ENCODE data around the gene ASMTL.
A peak's percentile ranks its signal among the peaks of the same experiment; 100 is the strongest.
"Not testable (repeated sequence)": the region's sequence is repeated elsewhere in the genome, so short reads cannot be mapped to it uniquely, and the experiment has no call there.

The ASMTL gene

DNA sequence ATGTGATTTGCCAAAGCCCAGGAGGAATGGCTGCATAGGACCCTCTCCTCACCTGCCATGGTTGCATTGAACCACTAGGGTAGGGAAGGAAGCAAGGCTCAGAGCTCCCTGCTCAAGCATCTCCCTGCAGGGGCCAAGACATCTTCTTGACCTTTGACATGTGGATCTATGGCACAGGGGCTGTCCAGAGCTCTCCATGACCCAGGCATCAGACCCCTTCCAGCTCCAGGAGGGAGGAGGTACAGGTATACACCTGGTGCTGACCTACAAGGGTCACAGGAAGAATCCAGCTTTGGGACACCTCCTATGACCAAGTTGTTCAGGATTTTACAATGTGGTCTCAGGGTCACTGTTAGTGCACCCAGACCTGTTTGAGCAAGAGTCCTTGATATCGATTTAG, 23.2 kb upstream of the ASMTL start:
- TF ChIP-seq POLR2A (IDR thresholded peaks at IDR 0.05; ENCODE audit: low read depth, low read length), result no peak
- DNase-seq (ENCODE audit: insufficient read length, low spot score), result no peak
- no peak for FAIRE-seq

- no peak for FAIRE-seq
- DNase-seq (ENCODE audit: insufficient read length, low spot score), result no peak
- no peak for TF ChIP-seq POLR2A (IDR thresholded peaks at IDR 0.05; ENCODE audit: low read depth, low read length)
These were observed 22.8 kb upstream of the ASMTL start for GRCh38 chrX:1475481-1475880.

DNA sequence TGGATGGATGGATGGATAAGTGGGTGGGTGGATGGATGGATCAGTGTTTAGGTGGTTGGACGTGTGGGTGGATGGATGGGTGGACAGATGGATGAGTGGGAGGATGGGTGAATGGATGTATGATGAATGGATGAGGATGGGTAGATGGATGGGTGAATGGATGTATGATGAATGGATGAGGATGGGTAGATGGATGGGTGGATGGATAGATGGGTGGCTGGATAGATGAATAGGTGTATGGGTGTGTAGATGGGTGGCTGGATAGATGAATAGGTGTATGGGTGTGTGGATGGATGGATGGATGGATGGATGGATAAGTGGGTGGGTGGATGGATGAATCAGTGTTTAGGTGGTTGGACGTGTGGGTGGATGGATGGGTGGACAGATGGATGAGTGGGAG, 21.9 kb upstream of the ASMTL start:
- not testable (repeated sequence) for FAIRE-seq; DNase-seq (ENCODE audit: insufficient read length, low spot score)

- no peak for TF ChIP-seq POLR2A (IDR thresholded peaks at IDR 0.05; ENCODE audit: low read depth, low read length)
- no peak for DNase-seq (ENCODE audit: insufficient read length, low spot score)
- FAIRE-seq, result no peak
These were observed 20.3 kb upstream of the ASMTL start for GRCh38 chrX:1472975-1473374.

DNA sequence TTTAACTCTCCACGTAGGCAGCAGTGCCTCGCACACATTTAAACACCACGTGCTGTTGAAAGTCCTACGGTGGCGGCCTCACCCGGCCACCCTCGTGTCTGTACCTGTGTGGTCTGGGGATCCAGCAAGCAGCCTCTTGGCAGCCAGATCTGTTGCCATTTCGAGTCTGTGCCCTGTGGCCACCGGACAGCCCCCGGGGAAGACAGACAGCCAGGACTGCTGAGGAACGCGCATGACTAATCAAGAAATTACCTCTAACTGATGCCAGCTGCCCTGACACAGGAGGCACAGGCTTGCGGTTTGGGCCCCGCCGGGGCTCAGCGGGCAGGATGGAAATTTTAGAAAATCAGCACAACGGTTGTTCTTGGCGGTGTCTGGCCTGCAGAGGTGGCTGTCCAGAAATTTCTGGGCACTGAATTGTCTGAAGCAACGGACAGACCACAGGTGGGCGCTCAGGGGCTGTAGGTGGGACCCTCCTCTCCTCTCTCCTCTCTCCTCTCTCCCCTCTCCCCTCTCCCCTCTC, 15.6 kb upstream of the ASMTL start:
- DNase-seq (ENCODE audit: insufficient read length, low spot score), result peak; percentile 82
- peak; percentile 64 for FAIRE-seq

DNA sequence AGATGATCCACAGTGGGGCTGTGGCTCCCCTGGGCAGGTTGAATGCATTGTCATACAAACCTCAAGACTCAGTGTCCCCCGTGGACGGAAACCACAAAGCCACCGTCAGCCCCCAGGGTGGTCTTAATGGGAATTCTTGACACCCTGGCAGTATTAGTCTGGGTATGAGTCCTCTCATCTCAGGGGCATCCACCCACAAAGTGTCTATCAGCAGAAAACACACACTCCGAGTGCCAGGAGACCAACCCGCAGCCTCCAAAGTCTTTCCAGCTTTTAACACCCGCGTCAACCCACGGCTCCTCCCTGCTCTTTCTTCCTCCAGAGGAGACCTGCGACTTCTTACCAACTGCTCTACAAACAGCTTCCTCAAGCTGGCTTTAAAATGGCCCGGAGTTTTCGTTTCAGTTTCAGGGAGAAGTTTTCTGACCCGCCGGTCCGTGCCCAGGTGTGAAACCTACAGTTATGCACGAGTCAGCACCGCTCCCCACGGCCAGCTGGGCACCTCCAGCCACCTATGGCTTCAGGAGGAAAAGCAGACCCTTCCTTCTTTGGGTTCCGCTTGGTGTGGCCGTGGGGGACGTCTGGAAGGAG, 14.4 kb upstream of the ASMTL start:
- TF ChIP-seq POLR2A (IDR thresholded peaks at IDR 0.05; ENCODE audit: low read depth, low read length), result no peak
- DNase-seq (ENCODE audit: insufficient read length, low spot score) (no peak), FAIRE-seq (no peak)

More for the DNA sequence above, 15.6 kb upstream of the ASMTL start:
- no peak for TF ChIP-seq POLR2A (IDR thresholded peaks at IDR 0.05; ENCODE audit: low read depth, low read length)

GRCh38 chrX:1466232-1466661, 13.5 kb upstream of the ASMTL start:
- no peak for TF ChIP-seq POLR2A (IDR thresholded peaks at IDR 0.05; ENCODE audit: low read depth, low read length)
- DNase-seq (ENCODE audit: insufficient read length, low spot score) (no peak), FAIRE-seq (no peak)

DNA sequence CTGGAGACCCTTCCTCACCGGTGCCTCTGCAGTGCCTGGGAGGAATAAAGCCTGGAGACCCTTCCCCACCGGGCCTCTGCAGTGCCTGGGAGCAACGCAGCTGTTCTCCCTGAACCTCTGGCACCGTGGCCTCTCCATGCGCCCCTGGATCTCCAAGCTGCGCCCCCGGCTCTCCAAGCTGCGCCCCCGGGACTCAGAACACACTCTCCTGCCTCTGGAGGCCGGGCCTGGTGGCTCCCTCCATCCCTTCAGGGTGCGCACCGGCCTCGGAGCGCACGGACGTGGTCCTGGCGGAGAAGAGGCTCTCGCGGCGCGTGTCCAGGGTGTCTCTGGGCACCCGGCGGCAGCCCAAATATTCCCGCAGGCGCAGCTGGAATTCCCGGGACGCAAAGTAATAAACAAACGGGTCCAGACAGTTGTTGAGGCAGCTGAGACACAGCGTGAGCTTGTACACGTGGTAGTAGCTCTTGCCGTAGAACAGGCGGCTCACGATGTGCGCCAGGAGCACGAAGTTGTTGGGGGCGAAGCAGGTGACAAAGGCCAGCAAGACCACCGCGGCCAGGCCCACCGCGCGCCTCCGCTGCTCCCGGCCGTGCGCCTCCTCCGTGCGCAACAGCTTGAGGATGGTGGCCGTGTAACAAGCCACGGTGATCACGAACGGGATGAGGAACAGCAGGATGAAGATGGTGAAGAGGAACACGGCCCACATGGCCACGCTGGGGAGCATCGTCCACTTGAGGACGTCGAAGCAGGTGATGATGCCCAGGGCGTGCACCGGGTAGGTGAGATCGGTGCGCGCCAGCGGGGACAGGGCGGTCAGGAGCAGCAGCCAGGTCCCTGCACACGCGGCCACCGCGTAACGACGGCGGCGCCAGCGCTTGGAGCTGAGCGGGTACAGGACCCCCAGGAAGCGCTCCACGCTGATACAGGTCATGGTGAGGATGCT, 12.8 kb upstream of the ASMTL start:
- no peak for DNase-seq (ENCODE audit: insufficient read length, low spot score)
- no peak for FAIRE-seq
- TF ChIP-seq POLR2A (IDR thresholded peaks at IDR 0.05; ENCODE audit: low read depth, low read length), result no peak

- no peak for DNase-seq (ENCODE audit: insufficient read length, low spot score)
- no peak for TF ChIP-seq POLR2A (IDR thresholded peaks at IDR 0.05; ENCODE audit: low read depth, low read length)
- FAIRE-seq, result no peak
These were observed 12.2 kb upstream of the ASMTL start for GRCh38 chrX:1464971-1465285.

- FAIRE-seq (no peak), DNase-seq (ENCODE audit: insufficient read length, low spot score) (no peak)
- TF ChIP-seq POLR2A (IDR thresholded peaks at IDR 0.05; ENCODE audit: low read depth, low read length), result no peak
These were observed 11.6 kb upstream of the ASMTL start for GRCh38 chrX:1464041-1464970.

GRCh38 chrX:1463581-1463980, 10.9 kb upstream of the ASMTL start:
- DNase-seq (ENCODE audit: insufficient read length, low spot score), result no peak
- FAIRE-seq, result no peak
- TF ChIP-seq POLR2A (IDR thresholded peaks at IDR 0.05; ENCODE audit: low read depth, low read length), result no peak

DNA sequence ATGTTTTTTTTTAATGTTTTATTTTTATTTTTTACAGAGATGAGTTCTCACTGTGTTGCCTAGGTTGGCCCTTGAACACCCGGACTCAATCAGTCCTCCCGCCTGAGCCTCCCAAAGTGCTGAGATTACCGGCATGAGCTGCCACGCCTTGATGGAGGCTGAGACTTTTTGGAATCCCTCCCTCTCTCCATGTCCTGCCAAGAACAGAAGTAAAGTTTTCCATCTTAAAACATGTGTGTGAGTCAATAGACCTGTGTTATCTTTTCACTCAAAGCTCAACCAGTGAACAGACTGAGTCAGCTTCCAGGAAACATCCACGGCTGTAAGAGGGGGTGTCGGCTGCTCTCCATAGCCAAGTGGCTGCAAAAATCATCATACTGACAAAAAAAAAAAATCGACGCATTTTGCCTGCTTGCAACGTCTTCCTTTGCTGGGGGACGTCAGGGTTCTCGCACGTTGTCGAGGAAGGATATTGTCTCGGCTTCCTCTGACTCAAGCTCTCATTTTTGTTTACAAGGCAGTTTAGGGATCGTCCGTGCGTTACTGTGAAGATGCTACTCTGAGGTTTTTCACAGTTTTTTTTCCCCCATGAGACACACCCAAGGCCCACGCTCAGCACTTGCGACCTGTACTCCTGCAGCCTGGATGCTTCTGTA, 10.0 kb upstream of the ASMTL start:
- TF ChIP-seq POLR2A (IDR thresholded peaks at IDR 0.05; ENCODE audit: low read depth, low read length), result no peak
- DNase-seq (ENCODE audit: insufficient read length, low spot score), result peak; percentile 56
- peak; percentile 94 for FAIRE-seq

DNA sequence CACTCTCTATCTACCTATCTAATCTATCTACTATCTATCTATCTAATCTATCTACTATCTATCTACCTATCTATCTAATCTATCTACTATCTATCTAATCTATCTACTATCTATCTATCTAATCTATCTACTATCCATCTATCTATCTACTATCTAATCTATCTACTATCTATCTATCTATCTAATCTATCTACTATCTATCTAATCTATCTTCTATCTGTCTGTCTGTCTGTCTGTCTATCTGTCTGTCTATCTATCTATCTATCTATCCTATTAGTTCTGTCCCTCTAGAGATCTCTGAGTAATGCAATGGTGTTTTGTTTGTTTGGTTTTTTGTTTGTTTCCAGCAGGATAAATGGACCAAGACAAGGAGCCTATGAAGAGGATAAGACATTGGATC, 9.4 kb upstream of the ASMTL start:
- FAIRE-seq (no peak), DNase-seq (ENCODE audit: insufficient read length, low spot score) (no peak)
- no peak for TF ChIP-seq POLR2A (IDR thresholded peaks at IDR 0.05; ENCODE audit: low read depth, low read length)
